K562 (cell line): ENCODE results near the gene CRYBB1. TPM values are rescaled to one million over a fixed set of nuclear protein-coding genes. Genes with fewer than 3 reads are reported as not detected.

Source experiments
- ESRRA ChIP-seq: fragments of 450-650 bp; IDR thresholded peaks from 2 replicates; pipeline ENCODE4 v1.6.1; 2014; ENCODE audit warnings: low read depth, mild to moderate bottlenecking, moderate library complexity, borderline replicate concordance
- MAFK ChIP-seq: IDR thresholded peaks from 2 replicates; pipeline ENCODE4 v1.6.1; 2011; ENCODE audit warnings: low read length, improper control_type of control experiment
- MEF2A ChIP-seq: IDR thresholded peaks from 2 replicates; pipeline ENCODE4 v1.6.1; 2011; ENCODE audit warnings: low read depth, mild to moderate bottlenecking, low read length, moderate library complexity; ENCODE audit not compliant: control insufficient read depth
- NFATC3 ChIP-seq: fragments of 450-650 bp; IDR thresholded peaks from 2 replicates; pipeline ENCODE4 v1.6.1; 2017; ENCODE audit warnings: mild to moderate bottlenecking
- NFE2 ChIP-seq: IDR thresholded peaks from 2 replicates; pipeline ENCODE4 v1.6.1; 2014; ENCODE audit warnings: antibody characterized with exemption, low read depth
- RCOR1 ChIP-seq, 2 experiments: IDR thresholded peaks; 2 replicates each; pipeline ENCODE4 v1.6.1; 2012; ENCODE audit warnings: low read depth in 2 of 2, low read length in 2 of 2, borderline replicate concordance in 1 of 2, improper control_type of control experiment in 1 of 2
- SMARCA5 ChIP-seq: fragments of 450-650 bp; IDR thresholded peaks from 2 replicates; pipeline ENCODE4 v1.6.1; 2016
- ZNF146 ChIP-seq: IDR thresholded peaks from one replicate; pipeline ENCODE4 v1.6.1; 2018; ENCODE audit warnings: missing compliant biosample characterization; ENCODE audit not compliant: unreplicated experiment
- polyA plus RNA-seq, 8 experiments: library from polyadenylated mRNA; depleted of rRNA in 4 of 8; stranded (reverse) in 5 of 8; unstranded in 3 of 8; fragments of >200 nt; fragmentation: Nextera tagmentation in 2 of 8; fragmentation: Illumina TruSeq in 1 of 8; extraction: Ambion mirVana in 2 of 8; extraction: Trizol in 1 of 8; gene quantifications; 2 replicates each; pipeline versions ENCODE4 v1.2.1 to v1.2.3, GENCODE V29; 2011 to 2014; ENCODE audit warnings: inconsistent platforms in 1 of 8, missing spikeins in 1 of 8
- total RNA-seq, 7 experiments: library from RNA; depleted of rRNA in 6 of 7; stranded (reverse); fragments of >200 nt in 6 of 7; fragmentation: Illumina TruSeq in 2 of 7; extraction: Trizol in 2 of 7; gene quantifications; 2 replicates each; pipeline versions ENCODE4 v1.2.1 to v1.2.3, GENCODE V29; 2011 to 2021; ENCODE audit warnings: low replicate concordance in 1 of 7
- TF ChIP-seq, protein P1 (sequence below): fragments of 450-650 bp; IDR thresholded peaks from 2 replicates; pipeline ENCODE4 v1.6.1; 2016; ENCODE audit warnings: mild to moderate bottlenecking, moderate library complexity
- TF ChIP-seq, protein P2 (sequence below): fragments of 450-650 bp; IDR thresholded peaks from 2 replicates; pipeline ENCODE4 v1.6.1; 2017; ENCODE audit warnings: antibody characterized with exemption, mild to moderate bottlenecking

Gene CRYBB1
- total and polyA plus RNA-seq, 9 of the 15 experiments (the other 6 are each of a cell fraction or from before 2014, with no cell fraction given) = 0.16 to 0.45 (median 0.33) TPM; not detected in 2

DNA sequence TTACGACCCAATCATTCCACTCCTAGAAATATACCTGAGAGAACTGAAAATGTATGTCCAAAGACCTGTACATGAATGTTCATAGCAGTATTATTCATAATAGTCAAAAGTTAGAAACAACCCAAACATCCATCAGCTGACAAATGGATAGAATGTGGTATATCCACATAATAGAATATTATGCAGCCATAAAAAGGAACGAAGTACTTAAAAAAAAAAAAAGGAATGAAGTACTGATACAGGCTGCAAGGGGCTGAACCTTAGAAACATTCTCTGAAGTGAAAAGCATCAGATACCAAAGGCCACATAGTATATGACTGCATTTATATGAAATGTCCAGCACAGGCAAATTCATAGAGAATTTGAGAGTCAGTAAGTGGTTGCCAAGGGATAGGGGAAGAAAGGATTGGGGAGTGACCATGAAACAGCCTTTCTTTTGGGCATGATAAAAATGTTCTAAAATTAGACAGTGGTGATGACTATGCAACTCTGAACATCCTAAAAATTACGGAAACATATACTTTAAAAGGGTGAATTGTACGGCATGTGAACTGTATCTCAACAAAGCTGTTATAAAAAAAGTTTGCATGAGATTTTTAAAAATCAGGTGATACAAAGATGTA lies 29.7 kb downstream of the CRYBB1 start (continued):
- TF ChIP-seq, protein P1, sequence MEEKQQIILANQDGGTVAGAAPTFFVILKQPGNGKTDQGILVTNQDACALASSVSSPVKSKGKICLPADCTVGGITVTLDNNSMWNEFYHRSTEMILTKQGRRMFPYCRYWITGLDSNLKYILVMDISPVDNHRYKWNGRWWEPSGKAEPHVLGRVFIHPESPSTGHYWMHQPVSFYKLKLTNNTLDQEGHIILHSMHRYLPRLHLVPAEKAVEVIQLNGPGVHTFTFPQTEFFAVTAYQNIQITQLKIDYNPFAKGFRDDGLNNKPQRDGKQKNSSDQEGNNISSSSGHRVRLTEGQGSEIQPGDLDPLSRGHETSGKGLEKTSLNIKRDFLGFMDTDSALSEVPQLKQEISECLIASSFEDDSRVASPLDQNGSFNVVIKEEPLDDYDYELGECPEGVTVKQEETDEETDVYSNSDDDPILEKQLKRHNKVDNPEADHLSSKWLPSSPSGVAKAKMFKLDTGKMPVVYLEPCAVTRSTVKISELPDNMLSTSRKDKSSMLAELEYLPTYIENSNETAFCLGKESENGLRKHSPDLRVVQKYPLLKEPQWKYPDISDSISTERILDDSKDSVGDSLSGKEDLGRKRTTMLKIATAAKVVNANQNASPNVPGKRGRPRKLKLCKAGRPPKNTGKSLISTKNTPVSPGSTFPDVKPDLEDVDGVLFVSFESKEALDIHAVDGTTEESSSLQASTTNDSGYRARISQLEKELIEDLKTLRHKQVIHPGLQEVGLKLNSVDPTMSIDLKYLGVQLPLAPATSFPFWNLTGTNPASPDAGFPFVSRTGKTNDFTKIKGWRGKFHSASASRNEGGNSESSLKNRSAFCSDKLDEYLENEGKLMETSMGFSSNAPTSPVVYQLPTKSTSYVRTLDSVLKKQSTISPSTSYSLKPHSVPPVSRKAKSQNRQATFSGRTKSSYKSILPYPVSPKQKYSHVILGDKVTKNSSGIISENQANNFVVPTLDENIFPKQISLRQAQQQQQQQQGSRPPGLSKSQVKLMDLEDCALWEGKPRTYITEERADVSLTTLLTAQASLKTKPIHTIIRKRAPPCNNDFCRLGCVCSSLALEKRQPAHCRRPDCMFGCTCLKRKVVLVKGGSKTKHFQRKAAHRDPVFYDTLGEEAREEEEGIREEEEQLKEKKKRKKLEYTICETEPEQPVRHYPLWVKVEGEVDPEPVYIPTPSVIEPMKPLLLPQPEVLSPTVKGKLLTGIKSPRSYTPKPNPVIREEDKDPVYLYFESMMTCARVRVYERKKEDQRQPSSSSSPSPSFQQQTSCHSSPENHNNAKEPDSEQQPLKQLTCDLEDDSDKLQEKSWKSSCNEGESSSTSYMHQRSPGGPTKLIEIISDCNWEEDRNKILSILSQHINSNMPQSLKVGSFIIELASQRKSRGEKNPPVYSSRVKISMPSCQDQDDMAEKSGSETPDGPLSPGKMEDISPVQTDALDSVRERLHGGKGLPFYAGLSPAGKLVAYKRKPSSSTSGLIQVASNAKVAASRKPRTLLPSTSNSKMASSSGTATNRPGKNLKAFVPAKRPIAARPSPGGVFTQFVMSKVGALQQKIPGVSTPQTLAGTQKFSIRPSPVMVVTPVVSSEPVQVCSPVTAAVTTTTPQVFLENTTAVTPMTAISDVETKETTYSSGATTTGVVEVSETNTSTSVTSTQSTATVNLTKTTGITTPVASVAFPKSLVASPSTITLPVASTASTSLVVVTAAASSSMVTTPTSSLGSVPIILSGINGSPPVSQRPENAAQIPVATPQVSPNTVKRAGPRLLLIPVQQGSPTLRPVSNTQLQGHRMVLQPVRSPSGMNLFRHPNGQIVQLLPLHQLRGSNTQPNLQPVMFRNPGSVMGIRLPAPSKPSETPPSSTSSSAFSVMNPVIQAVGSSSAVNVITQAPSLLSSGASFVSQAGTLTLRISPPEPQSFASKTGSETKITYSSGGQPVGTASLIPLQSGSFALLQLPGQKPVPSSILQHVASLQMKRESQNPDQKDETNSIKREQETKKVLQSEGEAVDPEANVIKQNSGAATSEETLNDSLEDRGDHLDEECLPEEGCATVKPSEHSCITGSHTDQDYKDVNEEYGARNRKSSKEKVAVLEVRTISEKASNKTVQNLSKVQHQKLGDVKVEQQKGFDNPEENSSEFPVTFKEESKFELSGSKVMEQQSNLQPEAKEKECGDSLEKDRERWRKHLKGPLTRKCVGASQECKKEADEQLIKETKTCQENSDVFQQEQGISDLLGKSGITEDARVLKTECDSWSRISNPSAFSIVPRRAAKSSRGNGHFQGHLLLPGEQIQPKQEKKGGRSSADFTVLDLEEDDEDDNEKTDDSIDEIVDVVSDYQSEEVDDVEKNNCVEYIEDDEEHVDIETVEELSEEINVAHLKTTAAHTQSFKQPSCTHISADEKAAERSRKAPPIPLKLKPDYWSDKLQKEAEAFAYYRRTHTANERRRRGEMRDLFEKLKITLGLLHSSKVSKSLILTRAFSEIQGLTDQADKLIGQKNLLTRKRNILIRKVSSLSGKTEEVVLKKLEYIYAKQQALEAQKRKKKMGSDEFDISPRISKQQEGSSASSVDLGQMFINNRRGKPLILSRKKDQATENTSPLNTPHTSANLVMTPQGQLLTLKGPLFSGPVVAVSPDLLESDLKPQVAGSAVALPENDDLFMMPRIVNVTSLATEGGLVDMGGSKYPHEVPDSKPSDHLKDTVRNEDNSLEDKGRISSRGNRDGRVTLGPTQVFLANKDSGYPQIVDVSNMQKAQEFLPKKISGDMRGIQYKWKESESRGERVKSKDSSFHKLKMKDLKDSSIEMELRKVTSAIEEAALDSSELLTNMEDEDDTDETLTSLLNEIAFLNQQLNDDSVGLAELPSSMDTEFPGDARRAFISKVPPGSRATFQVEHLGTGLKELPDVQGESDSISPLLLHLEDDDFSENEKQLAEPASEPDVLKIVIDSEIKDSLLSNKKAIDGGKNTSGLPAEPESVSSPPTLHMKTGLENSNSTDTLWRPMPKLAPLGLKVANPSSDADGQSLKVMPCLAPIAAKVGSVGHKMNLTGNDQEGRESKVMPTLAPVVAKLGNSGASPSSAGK = no peak
- TF ChIP-seq SMARCA5 = peak; percentile 85
- peak; percentile 82 for TF ChIP-seq NFE2
- peak; percentile 98 for TF ChIP-seq ZNF146 (CRISPR knock-in tag)
- TF ChIP-seq MEF2A = peak; percentile 92
- no peak for TF ChIP-seq ESRRA
- TF ChIP-seq NFATC3 = no peak
- TF ChIP-seq RCOR1 (IDR thresholded peaks at IDR 0.05; ENCODE audit: borderline replicate concordance in 1 of 2, low read depth in 2 of 2, low read length in 2 of 2) = 0 out of 4 replicates have a peak, but pooled peaks of 1 of the 2 experiments have one; percentile 6
- TF ChIP-seq, protein P2, sequence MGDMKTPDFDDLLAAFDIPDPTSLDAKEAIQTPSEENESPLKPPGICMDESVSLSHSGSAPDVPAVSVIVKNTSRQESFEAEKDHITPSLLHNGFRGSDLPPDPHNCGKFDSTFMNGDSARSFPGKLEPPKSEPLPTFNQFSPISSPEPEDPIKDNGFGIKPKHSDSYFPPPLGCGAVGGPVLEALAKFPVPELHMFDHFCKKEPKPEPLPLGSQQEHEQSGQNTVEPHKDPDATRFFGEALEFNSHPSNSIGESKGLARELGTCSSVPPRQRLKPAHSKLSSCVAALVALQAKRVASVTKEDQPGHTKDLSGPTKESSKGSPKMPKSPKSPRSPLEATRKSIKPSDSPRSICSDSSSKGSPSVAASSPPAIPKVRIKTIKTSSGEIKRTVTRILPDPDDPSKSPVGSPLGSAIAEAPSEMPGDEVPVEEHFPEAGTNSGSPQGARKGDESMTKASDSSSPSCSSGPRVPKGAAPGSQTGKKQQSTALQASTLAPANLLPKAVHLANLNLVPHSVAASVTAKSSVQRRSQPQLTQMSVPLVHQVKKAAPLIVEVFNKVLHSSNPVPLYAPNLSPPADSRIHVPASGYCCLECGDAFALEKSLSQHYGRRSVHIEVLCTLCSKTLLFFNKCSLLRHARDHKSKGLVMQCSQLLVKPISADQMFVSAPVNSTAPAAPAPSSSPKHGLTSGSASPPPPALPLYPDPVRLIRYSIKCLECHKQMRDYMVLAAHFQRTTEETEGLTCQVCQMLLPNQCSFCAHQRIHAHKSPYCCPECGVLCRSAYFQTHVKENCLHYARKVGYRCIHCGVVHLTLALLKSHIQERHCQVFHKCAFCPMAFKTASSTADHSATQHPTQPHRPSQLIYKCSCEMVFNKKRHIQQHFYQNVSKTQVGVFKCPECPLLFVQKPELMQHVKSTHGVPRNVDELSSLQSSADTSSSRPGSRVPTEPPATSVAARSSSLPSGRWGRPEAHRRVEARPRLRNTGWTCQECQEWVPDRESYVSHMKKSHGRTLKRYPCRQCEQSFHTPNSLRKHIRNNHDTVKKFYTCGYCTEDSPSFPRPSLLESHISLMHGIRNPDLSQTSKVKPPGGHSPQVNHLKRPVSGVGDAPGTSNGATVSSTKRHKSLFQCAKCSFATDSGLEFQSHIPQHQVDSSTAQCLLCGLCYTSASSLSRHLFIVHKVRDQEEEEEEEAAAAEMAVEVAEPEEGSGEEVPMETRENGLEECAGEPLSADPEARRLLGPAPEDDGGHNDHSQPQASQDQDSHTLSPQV = 0 out of 2 replicates have a peak, but pooled peaks have one; percentile 27
- peak; percentile 74; the same call in 1 of the 2 replicates for TF ChIP-seq MAFK
